DMS 273 (cell line): ENCODE measurements around the gene SBK3.
A peak's percentile ranks its signal among the peaks of the same experiment; 100 is the strongest.
"Not testable (repeated sequence)": the region's sequence is repeated elsewhere in the genome, so short reads cannot be mapped to it uniquely, and the experiment has no call there.

ENCODE experiments used
- DNase-seq: peaks from one replicate; lab custom pipeline; 2025; ENCODE audit not compliant: unreplicated experiment; lab: John Stamatoyannopoulos, UW

SBK3 gene

DNA sequence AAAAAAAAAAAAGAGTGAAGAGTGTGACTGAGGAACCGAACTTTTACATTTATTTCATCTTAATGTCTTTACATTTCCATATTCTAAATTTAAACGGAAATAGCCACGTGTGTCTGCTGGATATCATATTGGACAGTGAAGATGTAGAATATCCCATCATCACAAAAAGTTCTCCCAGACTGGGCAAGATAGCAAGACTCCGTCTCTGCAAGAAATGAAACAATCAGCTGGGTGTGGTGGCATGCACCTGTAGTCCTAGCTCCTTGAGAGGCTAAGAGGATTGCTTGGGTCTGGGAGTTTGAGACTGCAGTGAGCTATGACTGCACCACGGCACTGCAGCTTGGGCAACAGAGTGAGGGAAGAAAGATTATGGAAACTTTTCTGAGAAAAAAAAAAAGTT lies 31.4 kb upstream of the SBK3 start:
- DNase-seq = no peak

DNA sequence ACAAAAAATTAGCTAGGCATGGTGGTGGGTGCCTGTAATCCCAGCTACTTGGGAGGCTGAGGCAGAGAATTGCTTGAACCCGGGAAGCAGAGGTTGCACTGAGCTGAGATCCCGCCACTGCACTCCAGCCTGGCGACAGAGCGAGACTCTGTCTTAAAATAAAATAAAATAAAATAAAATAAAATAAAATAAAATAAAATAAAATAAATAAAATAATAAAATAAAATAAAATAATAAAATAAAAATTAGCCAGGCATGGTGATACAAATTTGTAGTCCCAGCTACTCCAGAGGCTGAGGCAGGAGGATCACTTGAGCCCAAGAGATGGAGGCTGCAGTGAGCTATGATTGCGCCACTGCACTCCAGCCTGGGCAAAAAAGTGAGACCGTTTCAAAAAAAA lies 28.6 kb upstream of the SBK3 start:
- not testable (repeated sequence) for DNase-seq

DNA sequence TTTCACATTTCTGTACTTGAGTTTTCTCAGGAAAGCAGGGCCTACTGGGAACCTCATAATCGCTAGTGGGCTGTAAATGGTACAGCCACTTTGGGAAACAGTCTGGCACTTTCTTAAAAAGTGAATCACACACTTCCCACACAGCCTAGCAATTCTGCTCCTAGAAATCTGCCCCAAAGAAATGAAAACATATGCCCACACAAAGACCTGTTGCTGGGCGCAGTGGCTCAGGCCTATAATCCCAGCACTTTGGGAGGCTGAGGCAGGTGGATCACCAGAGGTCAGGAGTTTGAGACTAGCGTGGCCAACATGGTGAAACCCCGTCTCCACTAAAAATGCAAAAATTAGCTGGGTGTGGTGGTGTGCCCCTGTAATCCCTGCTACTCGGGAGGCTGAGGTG lies 24.1 kb upstream of the SBK3 start:
- not testable (repeated sequence) for DNase-seq

DNA sequence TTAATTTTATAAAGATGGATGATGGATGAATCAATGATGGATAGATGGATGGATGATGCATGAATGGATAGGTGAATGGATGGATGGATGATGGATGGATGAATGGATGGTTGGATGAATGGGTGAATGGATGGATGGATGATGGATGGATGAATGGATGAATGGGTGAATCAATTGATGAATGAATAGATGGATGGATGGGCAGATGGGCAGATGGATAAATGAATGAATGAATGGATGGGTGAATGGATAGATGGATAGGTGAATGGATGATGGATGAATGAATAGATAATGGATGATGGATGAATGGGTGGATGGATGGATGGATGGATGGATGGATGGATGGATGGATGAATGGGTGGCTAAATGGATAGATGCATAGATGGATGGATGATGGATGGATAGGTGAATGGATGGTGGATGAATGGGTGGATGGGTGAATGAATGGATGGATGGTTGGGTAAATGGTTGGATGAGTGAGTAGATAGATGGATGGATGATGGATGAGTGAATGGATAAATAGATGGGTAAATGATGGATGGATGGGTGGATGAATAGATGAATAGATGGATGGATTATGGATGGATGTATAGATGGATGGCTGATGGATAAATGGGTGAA lies 22.5 kb upstream of the SBK3 start:
- no peak for DNase-seq

DNA sequence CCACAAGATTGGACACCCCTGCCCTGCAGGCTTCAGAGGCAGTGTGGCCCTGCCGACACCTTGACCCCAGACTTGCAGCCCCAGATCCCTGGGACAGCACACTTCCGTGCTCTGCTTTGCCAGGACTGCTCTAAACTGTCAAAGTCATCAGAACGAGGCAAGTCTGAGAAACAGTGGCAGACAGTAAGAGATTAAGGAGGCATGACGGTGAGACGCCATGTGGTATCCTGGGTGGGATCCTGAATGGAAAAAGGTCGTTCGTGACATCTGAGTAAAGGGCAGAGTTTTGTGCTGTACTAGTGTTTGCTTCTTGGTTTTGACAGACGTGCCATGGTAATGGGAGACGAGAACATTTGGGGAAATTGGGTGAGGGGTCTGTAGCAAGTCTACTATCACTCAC lies 21.5 kb upstream of the SBK3 start:
- no peak for DNase-seq

DNA sequence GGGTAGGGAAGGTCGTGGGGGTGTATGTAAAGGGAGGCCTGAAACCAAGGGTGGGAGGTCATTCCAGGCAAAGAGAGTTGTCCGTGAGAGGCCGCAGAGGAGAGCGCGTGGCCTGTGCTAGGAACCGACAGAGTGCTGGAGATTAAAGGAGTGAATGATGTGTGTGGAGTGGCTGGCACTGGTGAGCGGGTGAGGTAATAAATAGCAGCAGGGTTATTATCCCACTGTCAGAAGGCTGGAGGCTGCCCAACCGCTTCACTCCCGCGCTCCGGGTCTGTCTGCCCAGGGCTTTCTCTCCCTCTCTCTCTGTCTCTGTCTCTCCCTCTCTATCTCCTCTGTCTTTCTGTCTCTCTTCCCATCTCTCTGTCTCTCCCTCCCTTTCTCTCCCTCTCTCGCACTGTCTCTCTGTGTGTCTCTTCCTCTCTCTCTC lies 17.9 kb upstream of the SBK3 start:
- DNase-seq = peak; percentile 77

DNA sequence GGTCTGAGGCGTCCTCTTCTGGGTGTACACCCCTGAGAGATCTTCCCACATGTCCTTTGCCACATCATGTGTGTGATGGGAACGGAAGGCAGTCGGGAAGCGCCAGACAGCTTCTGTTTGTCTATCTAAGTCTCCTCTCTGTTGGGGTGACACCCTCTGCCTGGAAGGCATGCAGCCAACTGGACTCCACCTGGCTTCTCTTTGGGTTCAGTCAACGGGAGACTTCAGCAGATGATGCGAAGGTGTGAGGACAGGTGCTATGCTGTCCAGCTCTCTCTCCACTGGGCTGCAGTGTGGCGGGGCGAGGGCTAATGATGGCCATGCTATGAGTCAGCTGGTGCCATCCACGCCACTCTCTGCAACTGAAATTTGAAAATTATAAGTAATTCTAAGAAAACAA lies 14.3 kb upstream of the SBK3 start:
- DNase-seq = no peak

DNA sequence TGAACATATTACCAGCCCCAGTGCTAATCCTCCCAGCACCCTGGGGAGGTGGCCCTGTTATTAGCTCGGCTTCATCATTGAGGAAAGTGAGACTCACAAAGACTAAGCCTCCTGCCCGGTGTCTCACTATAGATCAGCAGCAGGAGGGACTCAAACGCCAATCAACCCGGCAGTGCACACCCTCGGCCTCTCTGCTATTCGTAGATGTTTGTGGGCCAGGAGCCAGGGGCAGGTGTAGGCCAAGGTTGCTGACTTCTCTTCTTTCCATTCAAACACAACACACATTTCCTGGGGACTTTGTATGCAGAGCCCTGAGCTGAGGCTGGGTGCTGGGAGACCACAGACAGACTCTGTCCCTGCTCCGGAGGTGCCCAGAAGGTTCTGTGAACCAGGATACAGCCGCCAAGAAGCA lies 9.4 kb upstream of the SBK3 start:
- no peak for DNase-seq

DNA sequence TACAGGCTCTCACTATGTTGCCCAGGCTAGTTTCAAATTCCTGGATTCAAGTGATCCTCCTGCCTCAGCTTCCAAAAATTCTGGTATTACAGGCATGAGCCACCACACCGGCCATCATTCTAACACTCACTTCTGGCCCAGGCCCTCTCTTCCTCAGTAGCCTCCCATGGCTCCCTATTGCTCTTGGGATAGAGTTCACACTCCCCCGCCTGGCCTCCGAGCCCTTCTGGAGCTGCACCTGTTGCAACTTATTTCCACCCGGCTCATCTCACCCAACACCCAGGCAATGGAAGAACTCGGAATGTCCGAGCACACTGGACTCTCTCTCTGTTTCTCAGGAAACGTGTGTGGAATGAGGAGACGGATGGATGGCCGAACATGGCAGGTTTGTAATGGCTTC lies 9.0 kb upstream of the SBK3 start:
- no peak for DNase-seq

DNA sequence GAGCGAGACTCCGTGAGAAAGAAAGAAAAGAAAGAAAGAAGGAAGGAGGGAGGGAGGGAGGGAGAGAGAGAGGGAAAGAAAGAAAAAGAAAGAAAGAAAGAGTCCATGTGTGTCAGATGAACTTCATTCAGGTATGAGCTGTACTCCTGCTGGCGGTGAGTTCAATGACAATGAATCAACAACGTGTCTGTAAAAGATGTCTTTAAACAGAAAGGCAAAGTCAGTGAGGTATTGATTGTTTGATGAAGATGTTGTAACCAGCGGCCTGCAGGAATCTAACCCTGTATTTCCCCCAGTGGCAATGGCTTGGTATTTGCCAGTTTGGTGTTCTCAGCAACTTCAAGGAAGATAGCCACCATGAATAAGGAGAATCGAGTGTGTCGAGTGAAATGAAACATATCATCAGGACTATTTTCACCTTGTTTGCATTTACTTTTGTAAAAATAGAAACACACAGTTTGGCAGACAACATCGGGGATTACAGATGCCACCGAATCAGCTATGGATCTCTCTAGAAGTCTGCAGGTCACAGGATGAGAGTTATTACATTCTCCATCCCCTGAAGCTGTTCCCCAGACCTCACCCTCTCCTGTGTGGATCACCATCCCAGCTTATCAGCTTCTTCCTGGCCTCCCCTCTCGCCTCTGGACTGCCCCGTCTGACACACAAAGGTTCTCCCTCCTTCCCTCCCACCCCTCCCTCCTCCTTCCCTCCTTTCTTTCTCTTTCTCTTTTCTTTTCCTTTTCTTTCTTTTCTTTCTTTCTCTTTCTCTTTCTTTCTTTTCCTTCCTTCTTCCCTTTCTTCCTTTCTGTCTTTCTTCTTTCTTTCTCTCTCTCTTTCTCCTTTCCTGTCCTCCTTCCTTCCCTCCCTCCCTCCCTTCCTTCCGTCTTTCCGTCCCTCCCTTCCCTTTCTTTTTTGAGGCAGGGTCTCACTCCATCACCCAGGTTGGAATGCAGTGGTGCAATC lies 8.2 kb upstream of the SBK3 start:
- no peak for DNase-seq

DNA sequence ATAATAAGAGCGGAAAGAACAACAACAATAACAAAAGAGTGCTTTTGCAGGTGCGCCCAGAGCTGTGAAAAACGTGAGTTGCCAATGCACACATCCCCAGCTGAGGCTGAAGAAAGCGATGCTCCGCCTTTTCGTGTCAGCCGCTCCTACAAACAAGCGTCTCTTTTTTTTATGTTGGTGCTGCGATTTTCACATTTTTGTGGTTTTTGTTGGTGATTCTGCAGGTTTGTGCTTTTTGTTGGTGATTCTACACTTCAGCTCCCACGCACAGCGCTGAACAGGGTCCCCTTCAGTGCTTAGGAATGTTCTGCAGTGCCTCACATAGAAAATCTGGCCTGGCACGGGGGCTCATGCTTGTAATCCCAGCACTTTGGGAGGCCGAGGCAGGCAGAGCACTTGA lies 7.3 kb upstream of the SBK3 start:
- DNase-seq = no peak

DNA sequence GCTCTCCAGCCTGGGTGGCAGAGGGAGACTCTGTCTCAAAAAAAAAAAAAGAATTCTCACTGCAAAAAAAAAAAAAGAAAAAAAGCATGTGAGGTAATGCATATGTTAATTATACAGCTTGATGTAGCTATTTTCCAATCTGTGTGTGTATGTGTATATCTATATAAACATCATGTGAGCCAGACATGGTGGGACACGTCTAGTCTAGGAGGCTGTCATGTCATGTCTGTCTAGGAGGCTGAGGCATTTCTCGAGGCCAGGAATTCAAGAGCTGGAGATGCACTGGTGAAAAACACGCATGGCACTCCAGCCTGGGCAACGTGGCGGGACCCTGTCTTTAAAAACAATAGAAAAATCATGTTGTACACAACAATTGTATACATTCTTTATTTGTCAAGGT lies 6.9 kb upstream of the SBK3 start:
- DNase-seq = no peak

DNA sequence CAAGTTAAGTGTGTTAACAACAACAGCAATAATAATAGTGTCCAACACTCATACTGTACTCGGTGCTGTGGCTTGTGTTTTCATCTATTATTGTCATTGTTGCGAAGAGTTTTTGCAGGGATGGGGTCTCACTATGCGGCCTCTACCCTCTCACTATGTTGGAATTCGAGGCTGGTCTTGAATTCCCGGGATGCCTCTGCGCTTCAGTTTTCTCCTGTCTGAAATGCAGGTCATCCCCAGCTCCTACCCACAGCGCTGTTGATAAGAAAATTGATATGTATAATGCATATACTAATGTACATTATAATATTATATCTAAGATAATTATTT lies 4.9 kb upstream of the SBK3 start:
- no peak for DNase-seq

DNA sequence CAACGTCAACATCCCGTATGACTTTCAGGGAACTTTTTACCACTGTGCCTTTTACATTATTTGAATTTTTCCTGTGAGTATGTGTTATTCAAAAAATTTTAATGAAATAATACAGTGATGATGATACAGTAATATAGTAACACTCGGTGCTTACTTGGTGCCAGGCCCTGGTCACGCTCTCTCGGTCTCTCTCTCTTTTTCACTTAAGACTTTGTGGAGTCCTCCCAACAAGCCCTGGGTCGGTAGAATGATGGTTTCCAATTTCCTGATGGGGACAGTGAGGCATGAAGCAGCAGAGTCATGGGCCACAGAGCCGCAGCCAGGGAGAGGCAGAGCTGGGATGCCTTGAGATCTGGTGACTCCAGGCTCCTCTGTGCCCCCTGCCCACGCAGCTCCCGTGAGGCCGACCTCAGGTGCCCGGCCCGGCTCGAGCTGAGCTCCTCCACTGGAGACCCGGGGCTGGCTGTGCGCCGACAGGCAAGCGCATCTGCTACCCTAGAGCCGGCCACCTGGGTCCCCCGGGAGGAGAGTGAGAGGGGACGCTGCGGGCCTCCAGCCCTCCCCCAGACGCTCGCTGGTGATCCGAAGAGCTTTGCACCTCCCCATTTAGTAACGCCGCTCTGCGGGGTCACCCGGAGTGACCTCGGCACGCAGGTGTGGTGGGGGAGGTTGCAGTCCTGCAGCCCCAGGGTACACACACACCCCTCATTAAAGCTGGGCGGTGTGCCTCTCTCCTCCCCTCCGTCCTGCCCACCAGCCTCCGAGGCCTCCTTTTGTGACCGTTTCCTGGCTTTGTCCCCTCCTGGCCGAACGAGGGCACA lies 4.4 kb upstream of the SBK3 start:
- peak; percentile 58 for DNase-seq

DNA sequence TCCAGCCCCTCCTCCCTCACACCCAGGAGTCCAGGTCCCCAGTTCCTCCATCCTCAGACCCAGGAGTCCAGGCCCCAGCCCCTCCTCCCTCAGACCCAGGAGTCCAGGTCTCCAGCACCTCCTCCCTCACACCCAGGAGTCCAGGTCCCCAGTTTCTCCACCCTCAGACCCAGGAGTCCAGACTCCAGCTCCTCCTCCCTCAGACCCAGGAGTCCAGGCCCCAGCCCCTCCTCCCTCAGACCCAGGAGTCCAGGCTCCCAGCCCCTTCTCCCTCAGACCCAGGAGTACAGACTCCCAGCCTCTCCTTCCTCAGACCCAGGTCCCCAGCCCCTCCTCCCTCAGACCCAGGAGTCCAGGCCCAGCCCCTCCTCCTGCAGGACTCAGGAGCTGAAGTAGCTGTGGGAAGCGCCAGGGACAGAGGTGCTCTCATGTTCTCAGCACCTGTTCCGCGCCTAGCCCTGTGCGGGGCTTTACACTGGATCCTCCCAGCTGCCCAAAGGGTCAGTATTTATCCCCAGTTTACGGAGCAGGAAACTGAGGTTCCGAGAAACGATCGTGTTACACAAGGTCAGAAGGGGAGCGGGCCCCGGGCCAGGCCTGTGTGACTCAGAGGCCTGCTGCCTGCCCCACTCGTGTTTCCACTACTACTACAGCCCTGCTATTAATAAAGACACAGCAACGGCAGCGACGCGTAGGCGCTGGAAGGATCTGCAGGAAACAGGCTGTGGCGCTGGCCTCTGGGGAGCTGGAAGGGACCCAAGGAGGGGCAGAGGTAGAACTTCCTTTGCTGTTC lies 1.7 kb upstream of the SBK3 start:
- no peak for DNase-seq

DNA sequence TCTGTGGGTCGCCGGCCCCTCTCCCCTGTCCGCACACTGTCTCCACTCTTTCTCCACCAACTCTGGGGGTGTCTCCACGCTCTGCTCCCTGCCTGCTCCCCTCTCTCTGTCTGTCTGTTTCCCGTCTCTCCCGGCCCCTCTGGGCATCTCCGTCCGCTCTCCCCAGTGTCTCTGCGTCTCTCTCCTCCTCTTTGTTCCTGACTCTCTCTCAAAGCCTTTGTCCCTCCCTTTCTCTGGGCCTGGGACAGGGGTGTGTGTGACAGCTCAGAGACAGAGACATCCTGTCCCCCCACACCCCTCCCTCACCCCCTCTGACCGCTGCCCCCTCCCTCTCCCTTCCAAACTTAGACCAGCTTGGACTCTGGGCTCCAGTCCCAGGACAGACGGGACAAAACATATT lies 668 bp upstream of the SBK3 start:
- DNase-seq = no peak

DNA sequence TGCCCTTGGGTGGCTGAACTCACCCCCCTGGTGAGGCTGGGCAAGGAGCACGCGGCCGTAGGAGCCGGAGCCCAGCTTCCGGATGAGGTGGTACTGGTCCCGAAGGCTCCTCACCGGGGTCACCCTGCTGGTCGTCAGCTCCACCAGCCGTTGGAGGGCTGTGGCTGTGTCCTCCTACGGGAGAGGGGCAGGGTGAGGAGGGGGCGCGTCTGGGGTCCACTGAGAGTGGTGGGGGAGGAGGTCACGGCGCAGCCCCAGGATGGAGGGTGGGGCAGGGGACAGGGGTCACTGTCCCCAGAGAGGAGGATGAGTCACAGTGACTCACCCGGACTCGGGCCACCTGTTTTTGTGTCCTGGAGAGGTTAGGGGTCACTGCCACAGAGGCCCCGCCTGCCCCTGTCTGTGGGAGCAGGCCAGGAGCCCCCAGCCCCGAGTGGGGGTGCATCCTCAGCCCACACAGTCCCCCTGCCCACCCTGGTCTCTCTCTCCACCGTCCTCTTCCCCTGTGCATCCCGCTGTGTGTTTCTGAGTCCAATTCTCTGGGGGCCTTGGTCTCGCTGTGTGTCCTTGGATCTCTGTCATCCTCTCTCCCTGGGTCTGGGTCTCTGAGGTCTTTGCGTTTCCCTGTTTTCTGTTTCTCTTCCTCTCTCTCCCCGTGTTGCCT lies 435 bp downstream of the SBK3 start:
- DNase-seq = no peak

DNA sequence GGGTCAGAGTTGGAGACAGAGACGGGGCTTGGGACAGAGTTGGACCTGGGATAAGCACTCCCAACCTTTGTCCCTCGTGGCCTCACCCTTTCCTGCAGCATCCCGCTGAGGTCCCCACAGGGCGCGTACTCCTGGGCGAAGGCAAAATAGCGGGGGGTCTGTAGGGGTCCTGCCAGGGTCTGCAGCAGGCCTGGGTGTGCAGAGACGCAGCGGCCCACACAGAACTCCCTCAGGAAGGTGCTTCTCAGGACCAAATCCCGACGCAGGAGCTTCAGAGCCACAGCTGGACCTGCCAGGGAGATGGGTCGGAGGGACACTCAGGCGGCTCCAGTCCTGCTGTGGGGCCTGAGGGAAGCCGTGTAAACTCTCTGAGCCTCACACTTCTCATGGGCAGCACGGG lies 1.3 kb downstream of the SBK3 start:
- DNase-seq = no peak

DNA sequence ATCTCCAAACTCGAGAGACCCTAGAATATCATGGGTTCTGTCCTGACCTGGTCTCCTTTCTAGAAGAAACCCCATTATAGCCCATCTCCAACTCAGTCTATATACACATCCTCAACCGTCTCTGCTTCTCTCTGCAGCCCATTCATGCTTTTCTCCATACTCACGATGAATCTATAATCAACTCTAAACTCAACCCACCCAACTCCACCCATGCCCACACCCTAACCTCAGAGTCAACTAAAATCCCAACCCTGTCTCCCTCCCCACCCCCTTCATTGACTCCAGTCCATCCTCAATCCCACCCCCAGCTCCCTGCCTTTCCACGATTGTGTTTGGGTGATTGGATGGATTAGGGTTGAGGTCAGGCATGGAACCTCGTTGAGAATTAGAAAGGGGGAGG lies 1.8 kb downstream of the SBK3 start:
- no peak for DNase-seq

DNA sequence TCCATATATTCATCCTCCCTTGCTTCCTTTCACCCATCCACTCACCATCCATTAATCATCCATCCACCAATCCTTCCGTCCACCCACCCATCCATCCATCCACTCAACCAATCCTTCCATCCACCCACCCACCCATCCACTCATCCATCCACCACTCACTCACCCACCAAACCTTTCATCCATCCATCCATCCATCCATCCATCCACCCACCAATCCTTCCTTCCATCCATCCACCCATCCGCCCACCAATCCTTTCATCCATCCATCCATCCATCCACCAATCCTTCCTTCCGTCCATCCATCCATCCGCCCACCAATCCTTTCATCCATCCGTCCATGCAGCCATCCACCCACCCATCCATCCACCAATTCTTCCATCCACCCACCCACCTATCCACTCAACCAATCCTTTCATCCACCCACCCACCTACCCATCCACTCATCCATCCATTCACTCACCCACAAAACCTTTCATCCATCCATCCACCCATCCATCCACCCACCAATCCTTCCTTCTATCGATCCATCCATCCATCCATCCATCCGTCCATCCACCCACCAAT lies 3.0 kb downstream of the SBK3 start:
- no peak for DNase-seq
